ENCODE results near the gene CAMK1.

DNA sequence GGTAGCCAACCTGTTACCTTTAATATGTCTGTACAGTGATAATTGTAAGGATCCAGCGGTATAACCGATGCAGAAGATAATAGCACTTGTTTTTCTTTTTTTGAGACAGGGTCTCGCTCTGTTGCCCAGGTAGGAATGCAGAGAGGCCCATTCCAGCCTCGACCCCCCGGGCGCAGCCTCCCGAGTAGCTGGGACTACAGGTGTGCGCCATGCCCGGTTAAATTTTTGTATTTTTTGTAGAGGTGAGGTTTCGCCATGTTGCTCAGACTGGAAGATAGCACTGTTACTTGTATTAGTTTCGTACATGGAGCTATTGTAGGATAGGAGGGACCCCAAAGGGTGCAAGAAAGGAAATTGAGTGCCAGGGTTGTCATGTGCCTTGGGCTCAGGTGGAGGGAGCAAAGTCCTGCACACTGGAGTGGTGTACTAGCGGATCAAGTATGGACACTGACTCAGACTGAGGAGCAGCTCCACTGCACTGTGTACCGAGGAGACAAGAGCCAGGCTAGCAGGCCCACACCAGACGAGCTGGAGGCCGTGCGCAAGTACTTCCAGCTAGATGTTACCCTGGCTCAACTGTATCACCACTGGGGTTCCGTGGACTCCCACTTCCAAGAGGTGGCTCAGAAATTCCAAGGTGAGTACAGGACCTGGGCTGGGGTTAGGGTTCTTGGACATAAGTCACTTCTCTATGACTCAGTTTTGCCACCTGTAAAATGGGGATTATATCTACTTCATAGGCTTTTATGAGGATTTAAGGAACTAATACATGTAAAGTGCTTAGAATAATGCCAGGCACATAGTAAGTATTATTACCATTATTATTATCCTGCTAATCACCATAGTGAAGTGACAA lies 19.0 kb downstream of the CAMK1 start:
- TF ChIP-seq, protein P1, sequence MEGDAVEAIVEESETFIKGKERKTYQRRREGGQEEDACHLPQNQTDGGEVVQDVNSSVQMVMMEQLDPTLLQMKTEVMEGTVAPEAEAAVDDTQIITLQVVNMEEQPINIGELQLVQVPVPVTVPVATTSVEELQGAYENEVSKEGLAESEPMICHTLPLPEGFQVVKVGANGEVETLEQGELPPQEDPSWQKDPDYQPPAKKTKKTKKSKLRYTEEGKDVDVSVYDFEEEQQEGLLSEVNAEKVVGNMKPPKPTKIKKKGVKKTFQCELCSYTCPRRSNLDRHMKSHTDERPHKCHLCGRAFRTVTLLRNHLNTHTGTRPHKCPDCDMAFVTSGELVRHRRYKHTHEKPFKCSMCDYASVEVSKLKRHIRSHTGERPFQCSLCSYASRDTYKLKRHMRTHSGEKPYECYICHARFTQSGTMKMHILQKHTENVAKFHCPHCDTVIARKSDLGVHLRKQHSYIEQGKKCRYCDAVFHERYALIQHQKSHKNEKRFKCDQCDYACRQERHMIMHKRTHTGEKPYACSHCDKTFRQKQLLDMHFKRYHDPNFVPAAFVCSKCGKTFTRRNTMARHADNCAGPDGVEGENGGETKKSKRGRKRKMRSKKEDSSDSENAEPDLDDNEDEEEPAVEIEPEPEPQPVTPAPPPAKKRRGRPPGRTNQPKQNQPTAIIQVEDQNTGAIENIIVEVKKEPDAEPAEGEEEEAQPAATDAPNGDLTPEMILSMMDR (IDR thresholded peaks at IDR 0.05; ENCODE audit: insufficient read depth, low read depth, low read length), result no peak
- TF ChIP-seq EZH2 (IDR thresholded peaks at IDR 0.05; ENCODE audit: insufficient read depth, low read length), result no peak

Data from astrocyte (in vitro differentiated cells and primary cell).